D721Med (cell line): ENCODE data around the gene CERS6.

Experiments used
- DNase-seq: peaks from one replicate; pipeline ENCODE4 v3.0.0; 2011; ENCODE audit warnings: low spot score; ENCODE audit not compliant: insufficient read length
- FAIRE-seq: peaks from 2 replicates; lab custom pipeline; 2011; peaks lifted over from hg19 to GRCh38; lab: Jason Lieb, UNC
- CTCF ChIP-seq: IDR thresholded peaks from 2 replicates; pipeline ENCODE4 v1.5.1; 2012; ENCODE audit warnings: mild to moderate bottlenecking, control low read depth; ENCODE audit not compliant: insufficient read depth; ENCODE audit errors: missing control alignments

CERS6 gene

GRCh38 chr2:168685600-168686451 lies 229.8 kb downstream of the CERS6 start:
- no peak for DNase-seq
- no peak for TF ChIP-seq CTCF
- no peak for FAIRE-seq

- no peak for FAIRE-seq
- no peak for DNase-seq
- no peak for TF ChIP-seq CTCF
Observed at GRCh38 chr2:168686452-168687191, 230.6 kb downstream of the CERS6 start.

GRCh38 chr2:168687314-168687713 lies 231.2 kb downstream of the CERS6 start:
- TF ChIP-seq CTCF: peak; percentile 41
- FAIRE-seq (peak; percentile 66), DNase-seq (no peak)

GRCh38 chr2:168690381-168690885 lies 234.4 kb downstream of the CERS6 start:
- FAIRE-seq (no peak), DNase-seq (no peak)
- TF ChIP-seq CTCF: no peak

- no peak for TF ChIP-seq CTCF
- FAIRE-seq (no peak), DNase-seq (no peak)
Observed at GRCh38 chr2:168691221-168691620, 235.1 kb downstream of the CERS6 start.

GRCh38 chr2:168692132-168692744 lies 236.2 kb downstream of the CERS6 start:
- TF ChIP-seq CTCF: no peak
- FAIRE-seq: no peak
- DNase-seq: no peak
